Measurements from ENCODE around the gene KREMEN1. TPM values are rescaled to one million over a fixed set of nuclear protein-coding genes. Genes with fewer than 3 reads are reported as not detected.

The KREMEN1 gene
- total and polyA plus RNA-seq, 10 of the 15 experiments (the other 5 are each of a cell fraction or from before 2014, with no cell fraction given), result 0.10 to 2.5 (median 0.20) TPM; not detected in 1

- no peak for TF ChIP-seq E4F1 (IDR thresholded peaks at IDR 0.05; ENCODE audit: borderline replicate concordance, partially characterized antibody)
- no peak for TF ChIP-seq SPI1 (IDR thresholded peaks at IDR 0.05; ENCODE audit: borderline replicate concordance, insufficient read depth, low read depth, low read length)
- no peak for TF ChIP-seq KDM1A (IDR thresholded peaks at IDR 0.05; ENCODE audit: borderline replicate concordance)
- no peak for TF ChIP-seq RFX5 (IDR thresholded peaks at IDR 0.05; ENCODE audit: low read depth, low read length)
- TF ChIP-seq SMAD5 (IDR thresholded peaks at IDR 0.05; ENCODE audit: low read depth), result no peak
- TF ChIP-seq, protein P1, sequence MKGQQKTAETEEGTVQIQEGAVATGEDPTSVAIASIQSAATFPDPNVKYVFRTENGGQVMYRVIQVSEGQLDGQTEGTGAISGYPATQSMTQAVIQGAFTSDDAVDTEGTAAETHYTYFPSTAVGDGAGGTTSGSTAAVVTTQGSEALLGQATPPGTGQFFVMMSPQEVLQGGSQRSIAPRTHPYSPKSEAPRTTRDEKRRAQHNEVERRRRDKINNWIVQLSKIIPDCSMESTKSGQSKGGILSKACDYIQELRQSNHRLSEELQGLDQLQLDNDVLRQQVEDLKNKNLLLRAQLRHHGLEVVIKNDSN (IDR thresholded peaks at IDR 0.05; ENCODE audit: borderline replicate concordance, extremely low read length, insufficient read depth, low read depth, low read length), result no peak
- TF ChIP-seq EGR1 (IDR thresholded peaks at IDR 0.05; ENCODE audit: borderline replicate concordance in 1 of 2, low read depth in 2 of 2, low read length in 2 of 2), result peak in 1 of 2 experiments; percentile 62; a peak in 1 of 3 replicates
- TF ChIP-seq CBX5 (IDR thresholded peaks at IDR 0.05; ENCODE audit: low read depth), result no peak
- no peak for TF ChIP-seq CREB1 (IDR thresholded peaks at IDR 0.05; ENCODE audit: low read depth)
- no peak for TF ChIP-seq PML (IDR thresholded peaks at IDR 0.05; ENCODE audit: low read length)
- TF ChIP-seq MAX (IDR thresholded peaks at IDR 0.05; ENCODE audit: low read depth, low read length), result no peak
- TF ChIP-seq MYC (IDR thresholded peaks at IDR 0.05; ENCODE audit: insufficient read depth, insufficient read length, insufficient replicate concordance, low read length, severe bottlenecking), result no peak
- TF ChIP-seq SMAD1 (IDR thresholded peaks at IDR 0.05; ENCODE audit: low read depth, partially characterized antibody), result peak; percentile 48
- TF ChIP-seq IRF4 (IDR thresholded peaks at IDR 0.05; ENCODE audit: low read depth, low read length), result no peak
- TF ChIP-seq ESRRA (IDR thresholded peaks at IDR 0.05; ENCODE audit: low read length), result peak; percentile 58; the same call in 1 of the 2 replicates
- no peak for TF ChIP-seq KLF5 (IDR thresholded peaks at IDR 0.05; ENCODE audit: partially characterized antibody)
- TF ChIP-seq SMC3 (IDR thresholded peaks at IDR 0.05; ENCODE audit: borderline replicate concordance, low read length), result no peak
- 0 out of 2 replicates have a peak, but pooled peaks have one; percentile 62 for TF ChIP-seq GATAD2B (conservative IDR thresholded peaks at IDR 0.05; ENCODE audit: low read depth)
- TF ChIP-seq MTA3 (IDR thresholded peaks at IDR 0.05; ENCODE audit: borderline replicate concordance, low read length), result no peak
- TF ChIP-seq NRF1 (conservative IDR thresholded peaks at IDR 0.05; ENCODE audit: low read depth, low read length), result no peak
- no peak for TF ChIP-seq NFYB (IDR thresholded peaks at IDR 0.05; ENCODE audit: insufficient read depth, low read depth, low read length)
- 0 out of 2 replicates have a peak, but pooled peaks have one; percentile 29 for TF ChIP-seq TCF12 (IDR thresholded peaks at IDR 0.05; ENCODE audit: low read depth, low read length)
- TF ChIP-seq ATF7 (IDR thresholded peaks at IDR 0.05; ENCODE audit: low read depth), result peak; percentile 64
- TF ChIP-seq CEBPB (IDR thresholded peaks at IDR 0.05; ENCODE audit: borderline replicate concordance in 1 of 2, low read depth in 2 of 2, low read length in 2 of 2), result no peak
- TF ChIP-seq SIN3A (IDR thresholded peaks at IDR 0.05; ENCODE audit: low read depth, low read length), result no peak
- TF ChIP-seq CHD2 (IDR thresholded peaks at IDR 0.05; ENCODE audit: borderline replicate concordance, low read depth, low read length), result no peak
- no peak for TF ChIP-seq SIX5 (IDR thresholded peaks at IDR 0.05; ENCODE audit: low read depth, low read length, severe bottlenecking)
- no peak for TF ChIP-seq ZNF274 (IDR thresholded peaks at IDR 0.05; ENCODE audit: insufficient read depth, insufficient read length)
- TF ChIP-seq YBX1 (IDR thresholded peaks at IDR 0.05), result no peak
Observed at GRCh38 chr22:29208879-29209623, 136.2 kb downstream of the KREMEN1 start (continued).
